NCI-H1092 (cell line): ENCODE measurements around the gene ARHGEF33.
"Not testable (repeated sequence)": the region's sequence is repeated elsewhere in the genome, so short reads cannot be mapped to it uniquely, and the experiment has no call there.

Experiments used
- DNase-seq: peaks from one replicate; lab custom pipeline; 2025; lab: John Stamatoyannopoulos, UW

Gene ARHGEF33

DNA sequence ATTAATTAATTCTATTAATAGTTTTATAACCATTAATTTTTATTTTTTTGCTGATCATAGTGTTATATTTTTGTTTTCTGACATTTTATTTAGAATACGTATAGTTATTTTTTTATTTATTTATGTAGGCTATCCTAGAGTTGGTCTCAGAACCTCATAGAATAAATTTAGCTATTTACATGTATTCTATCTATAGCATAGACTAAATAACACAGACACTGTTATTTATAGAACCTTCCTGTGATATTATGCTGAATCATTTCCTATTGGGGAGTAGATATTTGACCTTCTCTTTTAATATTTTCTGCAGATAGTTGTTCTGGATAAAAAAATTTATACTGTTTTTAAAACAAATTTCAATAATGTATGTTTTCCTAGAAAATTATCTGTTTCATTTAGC, 20.2 kb downstream of the ARHGEF33 start:
- DNase-seq = no peak

DNA sequence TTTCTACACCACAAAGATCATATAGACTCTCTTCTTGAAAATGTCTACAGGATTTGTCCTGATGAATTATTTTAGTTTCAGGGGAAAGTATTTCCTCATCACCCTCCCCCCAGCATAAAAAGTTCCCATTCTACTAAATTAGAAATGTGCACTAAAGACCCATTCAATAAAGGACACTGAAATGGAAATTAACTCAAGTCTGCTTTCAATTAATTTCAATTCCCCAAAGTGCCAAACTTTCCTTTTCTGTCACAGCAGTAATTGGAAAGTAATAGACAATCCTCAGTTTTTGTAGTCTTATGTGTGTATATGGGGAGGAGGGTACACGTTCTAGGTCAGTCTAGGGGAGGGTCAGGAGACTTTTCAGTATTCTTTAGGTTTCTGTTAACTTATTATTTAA, 21.5 kb downstream of the ARHGEF33 start:
- DNase-seq = no peak

DNA sequence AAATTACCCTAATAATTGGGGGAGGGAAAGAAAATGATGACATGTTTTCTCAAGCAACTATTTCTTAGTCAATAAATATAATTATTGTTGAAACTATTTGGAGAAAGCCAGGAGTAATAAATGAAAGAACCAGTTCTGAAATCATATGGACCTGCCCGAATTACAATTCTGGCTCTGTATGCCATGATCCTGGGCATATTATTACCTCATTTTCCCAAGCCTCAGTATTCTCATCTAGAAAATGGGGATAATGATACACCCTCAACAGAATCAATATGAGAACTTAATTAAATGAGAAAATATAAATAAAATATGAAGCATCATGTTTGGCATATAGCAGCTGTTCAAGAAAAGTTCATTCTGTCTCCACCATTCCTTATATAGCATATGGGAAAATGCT, 22.9 kb downstream of the ARHGEF33 start:
- no peak for DNase-seq

DNA sequence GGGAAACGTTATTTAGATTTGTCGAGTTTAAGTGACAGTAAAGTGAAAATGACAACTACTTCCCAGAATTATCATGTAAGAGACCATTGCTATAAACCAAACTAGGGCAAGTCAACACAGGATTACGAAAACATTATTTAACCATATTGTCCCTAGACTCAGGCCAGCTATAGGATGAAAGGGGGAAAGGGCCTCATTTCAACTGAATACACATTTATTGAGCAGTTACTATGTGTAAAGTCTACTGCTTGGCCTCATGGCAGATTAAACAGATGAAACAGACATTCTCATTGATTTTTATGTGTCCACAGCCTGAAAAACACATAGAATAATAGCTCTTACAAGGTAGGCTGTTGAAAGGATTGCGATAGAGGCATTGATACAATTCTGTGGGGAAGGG, 32.7 kb downstream of the ARHGEF33 start:
- DNase-seq = no peak

DNA sequence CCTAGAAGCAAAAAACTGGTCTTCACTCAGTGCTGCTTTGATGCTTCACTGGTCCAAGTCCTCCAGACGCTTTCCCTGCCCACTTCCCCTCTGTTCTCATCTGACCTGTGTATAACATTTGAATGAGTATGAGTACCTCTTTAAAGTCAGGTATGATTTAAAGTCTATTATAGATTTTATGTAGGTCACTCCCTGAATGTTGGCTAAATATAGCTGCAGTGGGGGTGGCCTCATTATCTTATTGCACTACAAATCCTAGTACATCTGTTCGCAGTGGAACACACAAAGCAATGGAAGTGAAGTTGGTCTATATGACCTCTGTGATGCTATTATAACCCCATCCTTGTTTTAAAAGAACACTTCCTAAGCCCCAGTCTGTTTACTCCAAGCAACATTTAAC, 33.2 kb downstream of the ARHGEF33 start:
- DNase-seq = no peak

DNA sequence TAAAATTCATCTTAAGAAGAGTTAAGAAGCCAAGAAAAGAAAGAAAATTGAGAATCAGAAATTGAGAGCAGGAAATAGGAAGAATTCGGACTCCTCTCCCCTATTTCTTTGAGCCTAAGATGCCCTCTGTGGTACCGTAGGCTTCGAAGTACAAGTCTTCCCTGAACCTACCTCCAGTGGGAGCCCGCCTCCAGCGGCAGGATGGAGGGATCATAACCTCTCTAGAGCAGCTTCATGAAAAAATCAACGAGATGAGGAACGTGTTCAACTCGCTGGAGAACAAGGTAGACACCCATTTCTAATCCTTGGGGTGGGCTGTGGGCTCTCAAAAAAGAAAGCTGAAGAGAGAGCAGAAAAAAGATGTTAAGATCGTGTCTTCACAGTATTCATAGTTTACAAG, 36.3 kb downstream of the ARHGEF33 start:
- no peak for DNase-seq

DNA sequence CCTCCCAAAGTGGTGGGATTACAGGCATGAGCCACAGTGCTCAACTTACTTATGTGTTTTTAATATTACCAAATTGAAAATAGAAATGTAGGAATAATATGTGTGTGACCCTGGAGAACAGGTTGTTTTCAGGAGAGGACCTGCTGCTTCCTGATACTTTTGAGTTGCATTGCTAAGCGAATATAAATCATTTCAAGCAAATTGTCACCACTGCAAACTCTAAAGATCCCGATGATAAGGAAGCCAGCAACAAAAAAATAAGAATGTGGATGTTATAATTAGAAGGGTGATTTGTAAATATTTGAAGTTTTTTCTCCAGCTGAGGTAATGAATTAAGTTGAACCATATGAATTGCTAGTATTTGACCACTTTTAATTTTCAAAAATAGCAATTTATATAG, 40.9 kb downstream of the ARHGEF33 start:
- DNase-seq = no peak

DNA sequence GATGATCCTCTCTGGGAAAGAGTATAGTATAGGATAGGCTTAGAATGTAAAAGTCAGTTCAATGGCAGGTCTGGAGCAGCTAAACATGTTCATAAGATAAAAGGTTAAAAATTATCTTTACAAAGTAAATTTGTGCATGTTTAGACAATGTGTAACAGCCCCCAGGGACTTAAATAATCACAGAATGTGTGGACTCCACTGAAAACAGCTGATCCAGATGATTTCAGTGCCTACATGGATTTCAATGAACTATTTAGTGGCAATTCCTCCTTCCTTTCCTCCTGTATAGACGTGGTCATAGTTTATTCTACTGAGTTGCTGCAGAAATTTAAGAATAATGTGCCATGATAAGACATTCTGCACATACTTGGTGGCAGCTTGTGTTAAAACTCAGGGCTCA, 42.9 kb downstream of the ARHGEF33 start:
- no peak for DNase-seq

DNA sequence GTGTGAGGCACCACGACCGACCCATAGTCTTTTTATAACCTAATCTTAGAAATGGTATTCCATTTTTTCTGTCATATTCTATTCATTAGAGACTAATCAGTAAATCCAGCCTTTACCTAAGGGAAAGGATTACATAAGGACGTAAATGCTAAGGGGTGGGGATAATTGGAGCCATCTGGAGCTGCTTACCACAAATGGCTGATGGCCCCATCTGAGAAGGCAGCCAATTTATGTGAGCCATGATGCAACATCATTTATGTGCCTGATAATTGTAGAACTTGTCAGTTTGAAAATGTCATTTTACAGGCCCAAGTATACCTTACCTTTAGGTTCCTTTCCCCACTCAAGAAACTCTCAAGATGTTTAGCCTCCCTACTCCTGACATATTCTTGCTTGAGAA, 44.0 kb downstream of the ARHGEF33 start:
- no peak for DNase-seq

DNA sequence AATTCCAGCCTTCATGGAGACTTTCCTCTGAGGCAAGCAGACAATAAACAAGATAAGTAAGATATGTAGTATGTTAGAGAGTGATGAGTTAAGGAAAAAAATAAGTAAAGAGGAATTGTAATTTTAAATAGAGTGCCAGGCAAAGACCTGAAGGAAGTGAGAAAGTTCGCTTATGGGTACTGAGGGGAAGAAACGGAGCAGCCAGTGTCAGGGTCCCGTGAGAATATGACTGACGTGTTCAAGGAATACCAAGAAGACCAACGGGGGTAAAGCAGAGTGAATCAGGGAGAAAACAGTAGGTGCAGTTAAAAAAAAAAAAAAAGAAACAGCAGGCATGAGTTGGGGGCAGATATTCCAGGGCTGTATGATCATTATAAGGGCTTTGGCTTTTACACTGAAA, 45.1 kb downstream of the ARHGEF33 start:
- no peak for DNase-seq

DNA sequence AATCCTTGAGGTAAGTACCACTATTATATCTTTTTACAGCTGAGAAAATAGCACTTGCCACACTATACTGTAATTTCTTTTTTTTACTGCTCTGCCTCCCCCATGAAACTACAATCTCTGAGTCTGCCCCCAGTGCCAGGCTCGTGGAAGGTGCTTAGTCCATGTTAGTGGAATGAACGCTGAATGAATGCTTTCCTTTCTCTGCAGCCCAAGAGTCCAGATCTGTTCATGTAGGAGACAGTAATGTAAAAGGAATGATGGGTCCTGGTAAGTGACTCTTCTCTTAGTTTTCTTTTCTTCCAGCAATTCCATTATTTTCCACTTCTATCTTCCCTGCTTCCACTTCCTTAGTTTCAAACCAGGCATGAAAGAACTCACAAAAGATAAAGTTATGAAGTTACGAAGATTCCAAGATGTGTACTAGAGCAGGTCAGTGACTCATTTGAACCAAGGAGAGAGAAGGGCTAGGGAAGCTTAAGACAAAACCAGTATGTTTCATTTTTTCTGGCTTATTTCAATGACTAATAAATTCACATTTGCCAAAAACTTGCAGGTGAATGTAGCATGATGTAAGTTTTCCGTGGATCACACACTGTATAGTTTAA, 46.0 kb downstream of the ARHGEF33 start:
- no peak for DNase-seq

DNA sequence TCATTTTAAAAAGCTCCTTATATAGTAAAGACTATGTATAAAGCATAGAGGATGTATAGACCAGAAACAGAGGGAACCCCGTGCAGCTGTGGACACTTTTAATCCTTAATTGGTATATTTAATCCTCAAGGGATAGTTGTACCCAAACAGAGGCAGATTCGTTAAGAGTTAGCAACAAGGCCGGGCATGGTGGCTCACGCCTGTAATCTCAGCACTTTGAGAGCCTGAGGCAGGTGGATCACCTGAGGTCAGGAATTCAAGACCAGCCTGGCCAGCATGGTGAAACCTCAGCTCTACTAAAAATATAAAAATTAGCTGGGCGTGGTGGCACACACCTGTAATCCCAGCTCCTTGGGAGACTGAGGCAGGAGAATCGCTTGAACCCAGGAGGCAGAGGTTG, 46.8 kb downstream of the ARHGEF33 start:
- DNase-seq = not testable (repeated sequence)

DNA sequence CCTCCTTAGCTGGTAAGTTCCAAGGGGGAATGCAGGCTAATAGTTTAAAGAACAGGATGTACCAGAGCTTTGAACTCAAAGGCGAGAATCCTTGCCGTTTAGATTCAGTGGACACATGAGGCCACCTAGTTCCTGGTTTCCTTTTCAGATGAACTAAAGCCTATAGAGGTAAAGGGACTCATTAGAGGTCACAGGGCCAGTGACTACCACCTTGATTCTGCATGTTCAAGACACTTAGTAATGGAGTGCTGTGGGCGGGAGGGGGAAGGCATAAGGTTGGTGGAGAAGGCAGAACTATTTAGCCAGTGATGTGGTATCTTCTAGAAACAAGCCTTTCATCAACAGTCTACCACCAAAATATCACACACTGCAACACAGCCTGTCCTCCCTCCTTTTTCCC, 47.9 kb downstream of the ARHGEF33 start:
- no peak for DNase-seq

DNA sequence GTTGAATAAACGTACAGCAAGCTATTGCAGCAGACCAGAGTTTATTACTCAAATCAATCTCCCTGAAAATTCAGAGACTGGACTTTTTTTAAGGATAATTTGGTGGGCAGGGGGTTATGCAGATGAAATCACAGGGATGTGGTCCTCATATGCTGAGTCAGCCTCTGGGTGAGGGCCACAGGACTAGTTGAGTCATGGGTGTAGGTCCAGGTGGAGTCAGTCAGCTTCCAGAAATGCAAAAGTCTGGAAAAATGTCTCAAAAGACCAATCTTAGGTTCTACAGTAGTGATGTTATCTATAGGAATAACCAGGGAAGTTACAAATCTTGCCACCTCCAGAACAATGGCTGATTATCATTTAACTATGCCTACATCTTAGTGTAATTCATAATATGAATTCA, 51.1 kb downstream of the ARHGEF33 start:
- DNase-seq = no peak

DNA sequence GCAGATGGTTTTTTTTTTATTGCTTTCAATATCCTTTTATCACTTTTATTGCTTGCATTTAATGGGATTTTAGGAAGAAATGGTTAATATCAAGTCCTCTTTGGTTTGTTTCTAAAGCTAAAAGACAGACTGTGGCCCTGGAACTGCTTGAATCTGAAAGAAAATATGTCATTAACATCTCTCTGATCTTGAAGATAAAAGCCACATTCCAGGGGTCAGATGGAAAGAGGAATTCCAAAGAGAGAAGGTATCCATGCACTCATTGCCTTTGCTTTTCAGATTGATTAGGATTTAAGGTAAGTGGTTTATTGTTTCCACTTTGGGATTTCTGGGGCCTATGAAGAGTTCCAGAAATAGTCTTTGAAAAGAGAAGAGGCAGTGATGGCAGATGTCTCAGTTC, 54.1 kb downstream of the ARHGEF33 start:
- no peak for DNase-seq

DNA sequence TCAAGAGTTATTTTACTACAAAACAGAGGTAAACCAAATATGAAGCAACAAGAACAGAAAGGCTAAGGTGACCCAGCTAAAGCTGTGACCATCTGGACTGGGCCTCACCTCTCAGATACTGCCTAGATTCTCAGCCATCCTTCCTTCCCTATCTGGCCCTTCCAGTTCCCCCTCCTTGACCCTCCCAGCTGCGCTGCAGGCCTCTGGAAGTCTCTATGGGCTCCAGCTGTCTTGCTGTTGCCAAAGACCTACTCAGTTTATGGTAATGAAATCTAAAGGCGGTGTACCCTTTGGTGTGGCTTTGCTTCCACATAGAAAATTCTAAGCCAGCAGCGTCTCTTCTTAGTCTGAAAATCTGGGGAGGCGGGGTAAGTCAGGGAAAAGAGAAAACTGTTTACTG, 55.7 kb downstream of the ARHGEF33 start:
- DNase-seq = no peak

DNA sequence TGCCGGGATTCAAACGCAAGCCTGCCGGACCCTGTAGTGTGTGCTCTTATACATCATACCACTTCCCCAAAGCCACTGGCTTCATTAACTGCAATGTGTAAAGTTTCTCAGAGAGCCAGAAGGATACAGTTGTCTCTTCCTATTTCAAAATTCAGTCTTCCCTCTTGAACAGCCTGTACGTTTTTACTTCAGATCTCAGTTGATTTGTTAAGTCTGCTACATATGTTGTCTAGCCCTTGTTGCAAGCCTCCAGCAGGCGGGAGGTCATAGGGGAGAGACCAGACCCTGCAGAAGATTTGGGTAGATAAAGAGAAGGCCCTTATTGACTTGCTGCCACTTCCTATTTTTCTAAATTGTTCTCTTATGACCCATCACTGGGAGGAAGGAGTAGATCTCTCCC, 56.2 kb downstream of the ARHGEF33 start:
- DNase-seq = no peak

DNA sequence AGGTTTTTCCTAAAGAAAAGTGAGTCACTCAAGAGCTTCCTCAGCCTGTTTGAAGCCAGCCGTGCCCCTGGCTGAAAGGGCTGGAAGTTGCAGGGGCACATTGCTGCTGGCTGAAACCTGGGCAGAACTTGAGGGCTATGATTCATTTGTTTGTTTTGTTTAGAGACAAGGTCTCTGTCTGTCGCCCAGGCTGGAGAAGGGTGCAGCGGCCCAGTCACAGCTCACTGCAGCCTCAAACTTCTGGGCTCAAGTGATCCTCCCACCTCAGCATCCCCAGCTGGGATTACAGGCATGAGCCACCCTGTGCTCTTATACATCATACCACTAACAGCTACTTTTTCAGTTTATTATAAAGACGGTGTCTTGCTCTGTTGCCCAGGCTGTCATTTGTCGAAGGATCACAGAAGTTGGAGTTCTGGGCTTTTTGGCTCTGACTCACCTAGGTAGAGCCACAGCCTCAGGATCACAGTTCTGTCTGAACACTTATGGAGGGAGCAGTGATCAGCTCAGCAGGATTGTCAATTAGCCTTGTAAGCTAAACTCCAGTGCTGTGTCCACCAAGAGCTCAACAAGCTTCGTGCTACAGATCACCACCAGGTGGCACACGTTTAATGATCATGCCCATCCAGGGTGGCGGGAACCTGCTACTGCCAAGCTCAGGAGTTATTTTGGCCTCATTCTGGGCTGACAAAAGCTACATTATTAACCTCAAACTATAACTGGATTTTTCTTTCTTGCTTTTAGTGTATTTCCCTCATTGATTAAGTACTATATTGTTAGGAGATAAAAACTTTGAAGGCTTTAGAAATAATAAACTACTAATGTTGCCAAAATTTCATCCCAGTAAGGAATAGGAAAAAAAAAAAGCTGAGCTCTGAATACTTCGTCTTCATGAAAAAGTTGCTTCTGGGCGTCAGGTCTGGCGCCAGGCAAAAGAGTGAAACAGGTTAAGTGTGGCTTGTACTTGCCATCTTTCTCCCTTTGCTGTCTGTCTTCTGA, 57.9 kb downstream of the ARHGEF33 start:
- peak; percentile 38 for DNase-seq

DNA sequence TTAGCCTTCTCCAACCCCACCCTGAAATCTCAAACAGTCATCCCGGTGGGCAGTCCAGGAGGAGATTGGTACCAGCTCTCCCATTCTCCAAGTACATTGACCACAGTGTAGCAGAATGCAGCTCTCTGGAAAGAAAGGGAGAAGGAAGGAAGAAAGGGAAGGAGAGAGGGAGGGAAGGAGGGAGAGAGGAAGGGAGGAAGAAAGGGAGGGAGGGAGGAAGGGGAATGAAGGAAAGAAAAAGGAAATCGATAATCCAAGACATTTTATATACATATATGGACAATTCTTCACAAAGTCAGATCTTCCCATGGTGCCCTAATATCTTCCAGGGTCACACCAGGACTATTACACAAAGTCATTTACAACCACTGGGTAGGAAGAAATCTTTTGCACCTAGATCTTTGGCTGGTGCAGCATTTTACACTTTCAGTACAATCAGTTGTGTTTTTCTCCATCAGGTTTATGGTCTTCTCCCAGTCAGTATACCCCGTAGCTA, 58.8 kb downstream of the ARHGEF33 start:
- no peak for DNase-seq

DNA sequence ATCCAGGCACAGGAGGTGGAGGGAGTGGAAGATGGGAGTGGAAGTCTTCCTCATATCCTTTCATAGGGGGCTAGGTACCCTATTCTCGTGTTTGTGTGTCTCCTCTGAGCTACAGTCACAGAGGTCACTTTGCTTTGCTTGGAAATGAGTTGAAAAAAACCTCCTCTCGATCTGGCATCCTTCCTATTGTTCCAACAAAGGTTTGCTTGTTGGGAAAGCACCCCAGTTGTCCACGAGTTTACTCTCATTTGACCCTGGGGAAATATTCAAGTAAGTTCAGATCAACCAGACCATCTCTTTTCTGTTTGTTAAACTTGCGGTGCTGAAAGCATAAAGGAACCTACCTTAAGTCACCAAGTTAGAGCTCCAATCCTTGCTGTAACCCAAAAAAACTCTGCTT, 59.3 kb downstream of the ARHGEF33 start:
- DNase-seq = no peak

DNA sequence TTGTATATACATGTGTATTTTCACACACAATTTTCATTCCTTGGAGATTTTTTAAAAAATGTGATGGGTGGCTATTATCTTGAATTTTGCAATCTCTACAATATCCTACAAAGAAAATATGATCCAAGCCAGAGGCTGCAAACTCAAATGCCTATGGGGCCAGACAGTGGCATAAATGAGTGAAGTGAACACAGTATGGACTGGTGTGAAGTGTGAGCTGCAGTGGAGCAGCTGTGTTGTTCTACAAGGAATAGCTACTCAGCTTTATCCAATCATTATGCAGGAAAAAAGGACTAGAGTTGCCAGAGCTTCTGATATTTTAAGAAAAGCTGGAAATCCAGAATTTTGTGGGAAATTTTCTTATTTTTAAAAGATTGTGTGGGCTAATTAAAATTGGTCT, 62.1 kb downstream of the ARHGEF33 start:
- no peak for DNase-seq

DNA sequence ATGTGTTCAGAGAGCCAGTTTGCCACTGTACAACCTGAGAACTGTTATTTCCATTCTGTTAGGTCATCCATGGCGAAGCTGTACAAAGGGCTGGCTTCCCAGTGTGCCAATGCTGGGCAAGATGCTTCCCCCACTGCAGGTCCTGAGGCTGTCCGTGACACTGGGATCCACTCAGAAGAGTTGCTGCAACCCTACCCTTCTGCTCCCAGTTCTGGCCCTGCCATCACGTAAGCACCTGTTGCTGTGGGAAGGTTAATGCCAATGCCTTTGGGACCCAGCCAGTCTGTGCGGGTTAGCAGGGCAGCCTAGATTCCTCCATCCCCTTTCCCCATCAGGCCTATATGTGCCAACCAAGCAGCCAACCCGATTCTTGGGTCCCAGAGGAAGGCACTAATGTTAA, 68.3 kb downstream of the ARHGEF33 start:
- DNase-seq = no peak

DNA sequence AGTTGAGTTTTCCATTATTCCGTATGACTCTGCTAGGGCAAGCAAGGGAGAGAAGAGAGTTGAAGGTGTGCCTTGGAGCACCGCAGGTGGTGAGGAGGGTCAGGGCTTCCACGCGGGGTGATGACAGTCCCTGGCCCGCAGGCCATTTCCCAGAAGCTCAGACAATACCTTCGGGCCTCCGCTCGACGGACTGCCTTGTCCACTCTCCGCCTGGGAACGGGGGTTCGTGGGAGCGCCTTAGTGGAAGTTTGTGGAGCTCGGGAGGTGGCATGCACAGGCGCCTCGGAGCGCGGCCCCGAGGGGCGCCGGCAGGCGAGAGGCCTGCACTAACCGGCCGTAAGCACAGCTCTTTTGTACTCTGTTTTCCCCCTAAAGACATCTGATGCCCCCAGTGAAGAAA, 69.8 kb downstream of the ARHGEF33 start:
- no peak for DNase-seq
